ENCODE data around the gene DPYD.

The DPYD gene

DNA sequence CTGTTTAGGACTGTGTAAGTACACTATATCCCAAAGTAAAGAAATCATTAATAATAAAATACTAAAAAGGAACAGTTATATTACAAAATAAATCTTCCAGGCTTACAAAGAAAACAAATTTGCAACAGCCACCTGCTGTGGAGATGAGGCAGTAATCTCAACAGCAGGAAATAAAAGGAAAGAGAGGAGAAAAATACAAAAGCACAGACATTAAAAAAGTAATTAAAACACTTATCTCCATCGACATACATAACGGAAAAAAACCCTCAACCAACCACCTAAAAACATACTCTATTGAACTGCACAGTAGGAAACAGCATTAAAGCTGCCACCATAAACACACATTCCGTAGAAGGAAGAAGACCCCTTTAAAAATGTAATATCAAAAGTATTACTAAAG lies 317.6 kb downstream of the DPYD start:
- DNase-seq = no peak

DNA sequence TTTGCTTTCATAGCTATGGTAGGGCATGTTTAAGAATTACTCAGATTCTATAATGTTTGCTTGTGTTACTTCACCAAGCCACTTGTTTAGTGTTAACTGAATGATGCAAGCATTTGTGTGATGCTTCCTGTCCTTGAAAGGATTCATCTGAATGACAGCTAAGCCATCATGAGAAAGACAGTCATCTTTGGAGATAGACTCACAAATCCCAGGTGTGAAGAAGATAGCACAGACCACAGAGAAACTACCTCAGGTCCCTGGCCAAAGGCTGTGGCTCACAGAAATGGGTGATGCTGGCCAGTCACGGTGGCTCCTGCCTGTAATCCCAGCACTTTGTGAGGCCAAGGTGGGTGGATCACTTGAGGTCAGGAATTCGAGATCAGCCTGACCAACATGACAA lies 321.4 kb downstream of the DPYD start:
- no peak for DNase-seq

- DNase-seq = no peak
Observed at GRCh38 chr1:97593192-97593591, 327.6 kb downstream of the DPYD start.

DNA sequence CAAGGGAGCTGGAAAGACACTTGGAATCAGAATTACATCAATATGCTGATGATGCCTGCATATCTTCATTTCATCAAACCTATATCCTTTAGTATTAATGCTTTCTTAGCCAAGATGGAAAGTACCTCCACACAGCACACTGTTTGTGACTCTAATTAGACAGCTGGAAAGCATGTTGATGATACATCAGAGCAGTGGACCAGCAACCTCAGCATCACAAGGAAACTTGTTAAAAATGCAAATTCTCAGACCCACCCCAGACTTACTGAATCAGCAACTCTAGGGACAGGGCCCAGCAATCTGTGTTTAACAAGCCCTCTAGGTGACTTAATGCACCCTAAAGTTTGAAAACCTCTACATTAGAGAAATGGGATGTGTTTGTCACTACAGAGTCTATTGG lies 332.1 kb downstream of the DPYD start:
- no peak for DNase-seq

DNA sequence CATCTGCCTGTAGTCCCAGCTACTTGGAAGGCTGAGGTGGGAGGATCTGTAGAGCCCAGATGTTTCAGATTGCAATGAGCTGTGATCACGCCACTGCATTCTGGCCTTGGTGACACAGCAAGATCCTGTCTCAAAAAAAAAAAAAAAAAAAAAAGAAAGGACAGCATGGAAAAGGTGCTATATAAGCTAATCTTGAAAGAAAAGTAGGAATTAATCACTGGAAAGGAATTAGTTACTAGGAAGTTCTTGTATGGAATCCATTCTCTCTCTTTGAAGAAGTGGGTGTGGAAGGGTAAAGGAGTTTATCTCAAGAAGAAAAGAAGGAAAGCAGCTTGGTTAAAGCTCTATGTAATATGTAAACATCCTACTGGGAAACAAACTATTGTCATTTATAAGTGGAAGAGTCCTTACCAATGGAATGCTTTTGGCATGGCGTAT lies 339.2 kb downstream of the DPYD start:
- no peak for DNase-seq

DNA sequence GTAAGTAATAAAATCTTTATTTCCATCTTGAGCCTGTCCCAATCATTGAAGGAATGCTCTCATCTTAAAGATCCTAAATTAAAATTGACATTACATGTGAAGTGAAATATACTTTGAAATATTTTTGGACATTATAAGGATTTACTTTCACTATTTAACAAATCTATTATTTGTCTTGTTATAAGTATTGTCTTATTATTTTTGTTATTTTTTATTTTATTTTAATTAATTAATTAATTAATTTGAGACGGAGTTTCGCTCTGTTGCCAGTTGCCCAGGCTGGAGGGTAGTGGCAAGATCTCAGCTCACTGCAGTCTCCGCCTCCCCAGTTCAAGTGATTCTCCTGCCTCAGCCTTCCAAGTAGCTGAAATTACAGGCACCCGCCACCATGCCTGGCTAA lies 343.2 kb downstream of the DPYD start:
- no peak for DNase-seq

DNA sequence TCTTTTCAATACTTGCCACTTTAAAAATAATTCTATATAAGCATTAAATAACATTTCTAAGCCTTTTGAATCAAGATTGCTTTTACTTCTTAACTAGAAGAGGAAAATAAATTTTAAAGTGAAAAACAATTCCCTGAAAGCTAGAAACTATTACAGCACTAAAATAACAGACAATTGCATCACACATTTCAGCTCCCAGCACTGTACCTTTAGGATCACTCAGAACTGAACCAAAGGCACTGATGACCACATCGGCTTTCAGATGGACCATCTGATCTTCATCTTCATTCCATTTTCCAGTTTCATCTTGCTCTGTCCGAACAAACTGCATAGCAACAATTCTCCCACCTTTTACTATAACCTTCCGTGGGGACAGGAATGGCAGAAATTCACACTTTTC lies 347.3 kb downstream of the DPYD start:
- DNase-seq = no peak

- no peak for DNase-seq
Observed at GRCh38 chr1:97572561-97572960, 348.3 kb downstream of the DPYD start.

- no peak for DNase-seq
Observed at GRCh38 chr1:97571760-97572159, 349.1 kb downstream of the DPYD start.

DNA sequence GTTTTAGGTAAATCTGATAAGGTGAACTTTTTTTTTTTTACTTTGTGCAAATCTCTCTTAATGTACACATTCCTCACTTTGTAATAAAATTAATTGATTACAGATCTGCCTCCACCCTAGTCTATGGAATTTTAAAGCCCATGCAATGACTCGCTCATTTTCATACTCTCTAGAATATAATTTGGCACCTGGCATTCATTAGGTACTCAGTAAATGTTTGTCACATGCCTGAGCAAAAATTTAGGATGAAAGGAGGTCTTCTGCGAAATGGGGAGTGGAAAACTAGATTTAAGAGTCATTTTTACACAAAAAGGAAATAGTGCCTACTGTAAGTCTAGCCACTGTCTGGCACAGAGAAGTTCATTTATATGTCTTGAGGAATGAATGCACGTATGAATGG lies 350.1 kb downstream of the DPYD start:
- DNase-seq = no peak

DNA sequence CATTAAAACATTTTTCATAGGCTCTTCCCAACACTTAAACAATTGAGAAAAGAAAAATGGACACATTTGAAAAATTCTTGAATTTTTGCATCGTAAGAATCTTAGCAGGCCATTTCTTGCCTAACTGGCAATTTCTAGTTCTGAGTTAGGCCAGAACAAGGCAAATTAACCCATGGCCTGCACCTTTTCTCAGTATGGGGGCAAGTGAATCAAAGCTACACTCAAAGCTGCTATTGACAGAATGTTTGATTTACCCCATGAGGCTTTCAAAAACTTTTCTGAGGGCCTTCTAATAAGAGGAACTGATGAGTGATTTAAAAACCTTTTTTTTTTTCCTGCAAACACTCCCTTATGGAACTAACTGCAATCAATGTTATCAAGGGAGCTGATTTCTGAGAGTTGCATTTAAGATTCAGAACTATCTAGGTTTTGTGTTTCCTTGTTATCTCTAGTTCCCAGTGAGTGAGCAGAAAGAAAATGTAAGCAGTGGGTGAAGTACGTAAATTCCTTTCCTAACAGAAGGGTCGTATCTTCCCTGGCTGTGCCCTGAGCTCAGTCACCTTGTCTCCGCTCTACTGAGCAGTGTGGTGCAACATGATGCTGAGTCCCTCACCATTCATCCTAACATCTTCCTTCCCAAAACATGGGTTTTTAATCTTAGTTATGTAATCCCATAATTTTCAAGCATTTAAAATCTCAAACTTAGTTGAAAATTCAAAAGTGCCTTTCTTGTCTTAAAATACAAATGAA lies 353.7 kb downstream of the DPYD start:
- no peak for DNase-seq

GRCh38 chr1:97565886-97566285 lies 354.9 kb downstream of the DPYD start:
- DNase-seq = no peak

- no peak for DNase-seq
Observed at GRCh38 chr1:97563926-97564325, 356.9 kb downstream of the DPYD start.

DNA sequence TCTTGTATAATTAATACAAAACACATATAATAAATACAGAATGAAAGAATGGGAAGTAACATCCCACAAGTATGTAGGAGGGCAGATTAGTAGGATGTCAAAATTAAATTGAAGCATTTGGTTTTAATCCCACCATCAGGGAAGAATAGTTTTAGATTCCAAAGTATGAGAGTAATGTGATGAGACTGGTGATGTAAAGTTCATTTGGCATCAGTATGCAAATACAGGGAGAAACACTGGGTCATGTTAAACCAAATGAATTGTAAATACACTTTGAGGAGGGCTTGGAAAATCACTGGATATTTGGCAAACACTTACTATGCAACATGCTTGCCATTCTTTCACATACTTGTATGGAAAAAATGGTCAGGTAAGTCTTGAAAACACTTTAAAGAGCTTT lies 358.8 kb downstream of the DPYD start:
- no peak for DNase-seq

DNA sequence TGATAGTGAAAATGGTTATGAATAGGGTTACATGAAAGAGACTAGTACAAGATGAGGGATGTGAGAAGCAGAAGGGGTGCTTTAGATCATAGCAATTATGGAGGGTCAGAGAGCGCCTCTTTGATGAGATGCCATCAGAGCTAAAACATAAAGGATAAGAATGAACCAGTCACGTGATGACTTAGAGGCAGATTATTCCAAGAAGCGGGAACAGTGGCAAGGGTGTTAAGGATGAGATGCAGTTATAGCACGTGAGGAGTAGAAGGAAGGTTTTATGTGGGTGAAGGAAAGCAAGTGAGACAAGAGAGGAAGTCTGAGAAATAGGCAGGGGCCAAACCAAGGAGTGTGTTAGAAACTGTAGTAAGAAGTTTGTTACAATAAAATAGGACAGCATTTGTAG lies 360.1 kb downstream of the DPYD start:
- DNase-seq = no peak

GRCh38 chr1:97553971-97554370 lies 366.9 kb downstream of the DPYD start:
- DNase-seq = no peak

DNA sequence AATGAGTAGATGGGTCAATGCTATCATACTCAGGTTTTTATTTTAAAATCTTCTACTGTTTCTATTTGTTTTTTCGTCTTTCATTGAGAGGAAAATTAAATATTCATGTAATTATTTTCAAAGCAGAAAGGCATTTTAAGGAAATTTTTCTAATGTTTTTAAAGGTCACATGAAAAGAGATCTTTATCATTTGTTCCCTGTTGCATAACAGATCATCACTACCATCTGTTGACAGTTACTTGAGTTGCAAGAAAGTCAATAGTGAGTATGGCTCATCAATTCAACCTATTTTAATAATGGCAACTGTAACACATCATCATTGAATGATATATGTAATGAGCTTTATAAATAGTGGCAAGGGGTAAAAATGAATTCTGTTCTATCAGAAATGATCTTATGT lies 369.7 kb downstream of the DPYD start:
- DNase-seq = no peak

DNA sequence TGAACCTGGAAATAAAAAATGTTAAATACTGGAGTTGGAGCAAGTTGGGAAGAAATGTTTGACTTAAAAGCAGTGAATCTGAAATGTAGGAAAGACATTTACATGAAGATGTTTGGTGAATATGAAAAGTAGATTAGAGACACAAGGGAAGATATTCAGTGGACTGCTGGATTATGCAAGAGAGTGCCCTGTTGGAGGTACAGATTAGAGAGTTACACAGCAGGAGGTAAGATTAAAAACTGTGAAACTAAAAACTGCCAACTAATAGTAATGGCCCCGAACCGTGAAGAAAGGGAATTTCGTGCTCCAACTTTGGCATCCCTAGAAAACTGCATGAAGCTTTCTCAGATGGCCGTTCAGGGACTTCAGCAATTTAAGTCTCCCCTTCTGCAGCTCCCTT lies 375.4 kb downstream of the DPYD start:
- DNase-seq = no peak

GRCh38 chr1:97540346-97540888 lies 380.4 kb downstream of the DPYD start:
- DNase-seq = no peak

DNA sequence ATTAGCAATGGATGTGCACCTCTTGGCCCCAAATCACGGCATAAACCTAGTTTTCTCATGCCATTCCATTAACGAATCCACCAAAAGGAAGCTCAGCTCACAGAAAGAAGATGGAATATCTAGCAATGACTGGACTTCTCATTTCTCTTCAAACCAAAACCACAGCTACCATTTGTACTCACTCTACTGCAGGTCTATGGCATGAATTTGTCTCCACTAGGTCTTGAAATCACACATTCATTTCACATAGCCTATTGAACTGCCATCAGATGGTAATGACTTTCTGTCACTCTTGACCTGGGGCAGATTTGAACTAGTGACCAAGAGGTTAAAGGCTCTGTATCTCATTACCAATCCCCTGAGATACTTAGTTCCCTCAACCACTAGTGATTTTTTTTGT lies 382.7 kb downstream of the DPYD start:
- no peak for DNase-seq

DNA sequence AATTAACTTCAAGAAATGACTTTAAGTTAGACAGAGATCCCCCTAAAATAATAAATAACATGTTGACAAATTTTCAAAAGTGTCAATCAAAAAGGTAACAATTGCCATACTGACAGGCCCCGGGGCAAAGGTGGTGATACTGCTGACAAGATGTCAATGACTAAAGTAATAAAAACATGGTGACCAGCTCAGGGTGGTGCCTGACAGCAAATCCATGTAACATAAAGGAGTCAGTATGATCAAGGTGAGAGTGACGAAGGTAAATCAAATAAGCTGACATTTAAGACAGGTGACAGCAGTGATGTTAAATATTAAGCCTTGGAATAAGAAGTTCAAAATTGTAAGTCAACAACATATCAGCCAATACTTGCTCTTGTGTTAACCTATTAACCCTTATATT lies 387.5 kb downstream of the DPYD start:
- DNase-seq = no peak

- no peak for DNase-seq
Observed at GRCh38 chr1:97529600-97529999, 391.2 kb downstream of the DPYD start.

- no peak for DNase-seq
Observed at GRCh38 chr1:97524211-97524610, 396.6 kb downstream of the DPYD start.

- no peak for DNase-seq
Observed at GRCh38 chr1:97516588-97516987, 404.2 kb downstream of the DPYD start.

GRCh38 chr1:97508653-97509218 lies 412.1 kb downstream of the DPYD start:
- DNase-seq = no peak
